HG02852 (cell line): ENCODE data around the gene RNF6.
"Not testable (repeated sequence)": the region's sequence is repeated elsewhere in the genome, so short reads cannot be mapped to it uniquely, and the experiment has no call there.

ENCODE experiments used
- ATAC-seq: cut with Tn5 transposase; IDR thresholded peaks from one replicate; pipeline ENCODE4 v1.9.1; 2021; ENCODE audit warnings: mild to moderate bottlenecking, moderate library complexity; ENCODE audit not compliant: unreplicated experiment

Gene RNF6

GRCh38 chr13:26221721-26222519 lies at the start of gene RNF6:
TSS of gene RNF6 (minus strand) at chr13:26222314. CDS start at chr13:26219649, 2,665 bp downstream.
- peak; percentile 98 for ATAC-seq

- ATAC-seq = no peak
These were observed 48.6 kb upstream of the RNF6 start for GRCh38 chr13:26270707-26271106.

GRCh38 chr13:26266311-26266710 lies 44.2 kb upstream of the RNF6 start:
- ATAC-seq = no peak

- ATAC-seq = no peak
These were observed 40.0 kb upstream of the RNF6 start for GRCh38 chr13:26262156-26262555.

- no peak for ATAC-seq
These were observed 37.5 kb upstream of the RNF6 start for GRCh38 chr13:26259634-26260033.

GRCh38 chr13:26257049-26257448 lies 34.9 kb upstream of the RNF6 start:
- ATAC-seq = no peak

- no peak for ATAC-seq
These were observed 33.7 kb upstream of the RNF6 start for GRCh38 chr13:26255691-26256277.

GRCh38 chr13:26255115-26255514 lies 33.0 kb upstream of the RNF6 start:
- ATAC-seq = no peak

- peak; percentile 42 for ATAC-seq
These were observed 32.5 kb upstream of the RNF6 start for GRCh38 chr13:26254583-26255111.

- peak; percentile 87 for ATAC-seq
These were observed 31.9 kb upstream of the RNF6 start, which contains the start of gene CDK8 for GRCh38 chr13:26253787-26254582. TSS of gene CDK8 (plus strand) at chr13:26254129. CDS start at chr13:26254642, 513 bp downstream.

- no peak for ATAC-seq
These were observed 31.2 kb upstream of the RNF6 start for GRCh38 chr13:26253262-26253786.

- not testable (repeated sequence) for ATAC-seq
These were observed 29.9 kb upstream of the RNF6 start for GRCh38 chr13:26252006-26252405.

GRCh38 chr13:26249551-26249950 lies 27.4 kb upstream of the RNF6 start:
- ATAC-seq = no peak

- ATAC-seq = no peak
These were observed 25.5 kb upstream of the RNF6 start for GRCh38 chr13:26247608-26248007.

GRCh38 chr13:26247011-26247410 lies 24.9 kb upstream of the RNF6 start:
- no peak for ATAC-seq

- no peak for ATAC-seq
These were observed 24.0 kb upstream of the RNF6 start for GRCh38 chr13:26246154-26246553.

- ATAC-seq = no peak
These were observed 14.2 kb upstream of the RNF6 start for GRCh38 chr13:26236296-26236695.

- no peak for ATAC-seq
These were observed 8.6 kb upstream of the RNF6 start for GRCh38 chr13:26230703-26231102.

- ATAC-seq = no peak
These were observed 7.0 kb upstream of the RNF6 start for GRCh38 chr13:26229080-26229615.

- ATAC-seq = no peak
These were observed 6.0 kb upstream of the RNF6 start for GRCh38 chr13:26228096-26228495.
